NB4 (cell line): ENCODE data around the gene PRRC2A.

Source experiments
- DNase-seq: peaks from one replicate; pipeline ENCODE4 v3.0.0; 2010; ENCODE audit warnings: low read depth
- H3K4me3 ChIP-seq: one replicate; pipeline ENCODE4 v1.5.1; 2011; ENCODE audit warnings: mild to moderate bottlenecking, low read depth, low read length, moderate library complexity
- CTCF ChIP-seq: IDR thresholded peaks from one replicate; pipeline ENCODE4 v1.5.1; 2012; ENCODE audit warnings: low read depth, low read length
- MAX ChIP-seq: IDR thresholded peaks from 2 replicates; pipeline ENCODE4 v1.6.1; 2011; ENCODE audit warnings: low read depth, low read length
- MYC ChIP-seq: IDR thresholded peaks from 2 replicates; pipeline ENCODE4 v1.6.1; 2011; ENCODE audit warnings: low read depth, low read length
- POLR2A ChIP-seq: IDR thresholded peaks from 2 replicates; pipeline ENCODE4 v1.6.1; 2011; ENCODE audit warnings: mild to moderate bottlenecking; ENCODE audit not compliant: insufficient read length; ENCODE audit errors: extremely low read depth

The PRRC2A gene

GRCh38 chr6:31657406-31658157 lies 37.1 kb downstream of the PRRC2A start:
- H3K4me3 ChIP-seq, result peak overlapping the region; percentile 11
- TF ChIP-seq CTCF, result no peak
- no peak for TF ChIP-seq POLR2A
- TF ChIP-seq MYC, result no peak
- TF ChIP-seq MAX, result no peak
- peak; percentile 37 for DNase-seq

GRCh38 chr6:31658158-31658688 lies 37.7 kb downstream of the PRRC2A start:
- no peak for TF ChIP-seq CTCF
- TF ChIP-seq MAX, result no peak
- no peak for TF ChIP-seq MYC
- TF ChIP-seq POLR2A, result no peak
- no peak for DNase-seq
- peak overlapping the region; percentile 6 for H3K4me3 ChIP-seq

- peak overlapping the region; percentile 90 for H3K4me3 ChIP-seq
- no peak for DNase-seq
- TF ChIP-seq MYC, result no peak
- no peak for TF ChIP-seq CTCF
- TF ChIP-seq POLR2A, result no peak
- no peak for TF ChIP-seq MAX
Measured at GRCh38 chr6:31658983-31659648, 38.6 kb downstream of the PRRC2A start.

- TF ChIP-seq CTCF, result no peak
- TF ChIP-seq MYC, result no peak
- TF ChIP-seq POLR2A, result no peak
- TF ChIP-seq MAX, result no peak
- peak overlapping the region; percentile 90 for H3K4me3 ChIP-seq
- DNase-seq, result peak; percentile 62
Measured at GRCh38 chr6:31659649-31660380, 39.3 kb downstream of the PRRC2A start.

- peak; percentile 95 for DNase-seq
- peak within 1 kb of the TSS; percentile 90 for H3K4me3 ChIP-seq
- TF ChIP-seq CTCF (no peak), MAX (peak; percentile 57; the same call in 1 of the 2 replicates), POLR2A (peak; percentile 75), MYC (no peak; the same call in 1 of the 2 replicates)
Measured at GRCh38 chr6:31660381-31661261, 40.1 kb downstream of the PRRC2A start, which contains the start of gene C6orf47. C6orf47 (minus strand) TSS chr6:31660778; CDS start chr6:31659947, 831 bp downstream.
